ENCODE data around the gene DLG2. TPM values are rescaled to one million over a fixed set of nuclear protein-coding genes. Genes with fewer than 3 reads are reported as not detected.

Gene DLG2
- total RNA-seq, 4 donors from 2014 or later: 6.5 to 14.6 (median 7.2) TPM

GRCh38 chr11:84886344-84886743, 740.8 kb downstream of the DLG2 start:
- no peaks in the 10 kb centered on the region for H3K4me1 ChIP-seq
- 22 to 26% methylated on average over 1 of the region's 1 CpG for WGBS, 2 donors
- no peak overlapping the region for H3K4me3 ChIP-seq
- no peaks in the 10 kb centered on the region for H3K36me3 ChIP-seq
- TF ChIP-seq EP300 (IDR thresholded peaks at IDR 0.05) (no peak), POLR2A (IDR thresholded peaks at IDR 0.05) (no peak)
- TF ChIP-seq, protein P1, sequence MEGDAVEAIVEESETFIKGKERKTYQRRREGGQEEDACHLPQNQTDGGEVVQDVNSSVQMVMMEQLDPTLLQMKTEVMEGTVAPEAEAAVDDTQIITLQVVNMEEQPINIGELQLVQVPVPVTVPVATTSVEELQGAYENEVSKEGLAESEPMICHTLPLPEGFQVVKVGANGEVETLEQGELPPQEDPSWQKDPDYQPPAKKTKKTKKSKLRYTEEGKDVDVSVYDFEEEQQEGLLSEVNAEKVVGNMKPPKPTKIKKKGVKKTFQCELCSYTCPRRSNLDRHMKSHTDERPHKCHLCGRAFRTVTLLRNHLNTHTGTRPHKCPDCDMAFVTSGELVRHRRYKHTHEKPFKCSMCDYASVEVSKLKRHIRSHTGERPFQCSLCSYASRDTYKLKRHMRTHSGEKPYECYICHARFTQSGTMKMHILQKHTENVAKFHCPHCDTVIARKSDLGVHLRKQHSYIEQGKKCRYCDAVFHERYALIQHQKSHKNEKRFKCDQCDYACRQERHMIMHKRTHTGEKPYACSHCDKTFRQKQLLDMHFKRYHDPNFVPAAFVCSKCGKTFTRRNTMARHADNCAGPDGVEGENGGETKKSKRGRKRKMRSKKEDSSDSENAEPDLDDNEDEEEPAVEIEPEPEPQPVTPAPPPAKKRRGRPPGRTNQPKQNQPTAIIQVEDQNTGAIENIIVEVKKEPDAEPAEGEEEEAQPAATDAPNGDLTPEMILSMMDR (IDR thresholded peaks at IDR 0.05): no peak
- H3K27me3 ChIP-seq: no peaks in the 10 kb centered on the region
- no peak for DNase-seq (ENCODE audit: low spot score in 2 of 2)
- no peaks in the 10 kb centered on the region for H3K9me3 ChIP-seq
- no peak overlapping the region for H3K27ac ChIP-seq

DNA sequence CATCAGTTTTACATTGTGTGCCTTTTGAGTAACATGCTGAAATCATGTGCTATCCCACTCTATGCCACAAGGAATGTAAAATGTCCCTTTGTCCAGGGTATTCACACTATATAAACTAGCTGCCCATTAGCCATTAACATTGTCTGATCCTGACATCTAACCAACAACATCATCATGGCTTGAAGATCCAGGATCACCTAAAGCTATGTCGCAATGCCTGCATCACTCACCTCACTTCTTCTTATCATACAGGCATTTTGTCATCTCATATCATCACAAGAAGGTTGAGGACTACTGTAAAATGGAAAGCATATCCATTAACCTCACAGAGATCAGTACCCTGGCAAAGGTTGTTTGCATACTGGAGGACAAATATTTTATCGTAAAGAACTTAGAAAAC, 742.3 kb downstream of the DLG2 start:
- TF ChIP-seq, protein P1 (IDR thresholded peaks at IDR 0.05): no peak
- TF ChIP-seq POLR2A (IDR thresholded peaks at IDR 0.05) (no peak), EP300 (IDR thresholded peaks at IDR 0.05) (no peak)
- 94 to 96% methylated on average over 2 of the region's 2 CpGs for WGBS, 2 donors
- DNase-seq (ENCODE audit: low spot score in 2 of 2): no peak
- no peaks in the 10 kb centered on the region for H3K4me1 ChIP-seq
- H3K27me3 ChIP-seq: no peaks in the 10 kb centered on the region
- H3K4me3 ChIP-seq: no peak overlapping the region
- H3K36me3 ChIP-seq: no peaks in the 10 kb centered on the region
- no peaks in the 10 kb centered on the region for H3K9me3 ChIP-seq
- no peak overlapping the region for H3K27ac ChIP-seq

GRCh38 chr11:84882056-84882455, 745.1 kb downstream of the DLG2 start:
- Histone ChIP-seq H3K4me1 (no peaks in the 10 kb centered on the region), H3K36me3 (no peaks in the 10 kb centered on the region), H3K4me3 (no peak overlapping the region), H3K27ac (no peak overlapping the region), H3K9me3 (peaks cover 0 to 2% (median 0%) of the 10 kb centered on the region in 4 donors), H3K27me3 (no peaks in the 10 kb centered on the region)
- 53 to 55% methylated on average over 2 of the region's 2 CpGs for WGBS, 2 donors
- DNase-seq (ENCODE audit: low spot score in 2 of 2): no peak
- TF ChIP-seq, protein P1 (IDR thresholded peaks at IDR 0.05): no peak
- TF ChIP-seq EP300 (IDR thresholded peaks at IDR 0.05): no peak
- no peak for TF ChIP-seq POLR2A (IDR thresholded peaks at IDR 0.05)

GRCh38 chr11:84871116-84871515, 756.0 kb downstream of the DLG2 start:
- Histone ChIP-seq H3K36me3 (no peaks in the 10 kb centered on the region), H3K4me1 (peaks cover 0 to 1% (median 0%) of the 10 kb centered on the region in 4 donors), H3K4me3 (no peak overlapping the region), H3K27ac (no peak overlapping the region), H3K27me3 (no peaks in the 10 kb centered on the region), H3K9me3 (no peaks in the 10 kb centered on the region)
- WGBS, 2 donors: 98 to 100% methylated on average over 2 of the region's 2 CpGs
- TF ChIP-seq EP300 (IDR thresholded peaks at IDR 0.05): no peak
- DNase-seq (ENCODE audit: low spot score in 2 of 2): no peak

- H3K36me3 ChIP-seq: no peaks in the 10 kb centered on the region
- no peaks in the 10 kb centered on the region for H3K9me3 ChIP-seq
- DNase-seq (ENCODE audit: low spot score in 2 of 2): no peak
- H3K27ac ChIP-seq: no peak overlapping the region
- peaks cover 0 to 6% (median 0%) of the 10 kb centered on the region in 4 donors for H3K4me1 ChIP-seq
- 80 to 86% methylated on average over 1 of the region's 1 CpG for WGBS, 2 donors
- TF ChIP-seq, protein P1 (IDR thresholded peaks at IDR 0.05): no peak
- TF ChIP-seq POLR2A (IDR thresholded peaks at IDR 0.05) (no peak), EP300 (IDR thresholded peaks at IDR 0.05) (no peak)
- H3K4me3 ChIP-seq: no peak overlapping the region
- no peaks in the 10 kb centered on the region for H3K27me3 ChIP-seq
Measured at GRCh38 chr11:84870486-84870885, 756.7 kb downstream of the DLG2 start.

DNA sequence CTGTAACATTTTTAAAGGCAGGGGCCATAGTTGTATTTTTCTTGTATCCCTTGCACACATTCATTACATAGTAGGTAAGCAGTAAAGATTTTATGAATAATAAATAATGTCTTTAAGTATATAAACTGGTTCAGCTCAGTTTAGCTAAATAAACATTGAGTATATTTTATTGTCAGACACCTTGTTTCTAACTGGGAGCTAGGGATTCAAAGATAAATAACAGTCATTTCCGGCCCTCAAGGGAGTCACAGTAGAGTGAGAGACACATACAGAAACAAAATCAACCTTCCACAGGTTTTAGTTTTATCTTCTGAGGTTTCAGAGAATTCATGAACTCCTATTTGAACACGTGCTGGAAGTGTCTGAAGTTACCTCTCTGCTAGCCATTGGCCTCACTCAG, 760.2 kb downstream of the DLG2 start:
- Histone ChIP-seq H3K4me3 (no peak overlapping the region), H3K9me3 (no peaks in the 10 kb centered on the region), H3K27ac (no peak overlapping the region), H3K27me3 (no peaks in the 10 kb centered on the region), H3K4me1 (peaks cover 0 to 6% (median 0%) of the 10 kb centered on the region in 4 donors), H3K36me3 (no peaks in the 10 kb centered on the region)
- 85 to 91% methylated on average over 2 of the region's 2 CpGs for WGBS, 2 donors
- DNase-seq (ENCODE audit: low spot score in 2 of 2): no peak
- TF ChIP-seq EP300 (IDR thresholded peaks at IDR 0.05) (no peak), POLR2A (IDR thresholded peaks at IDR 0.05) (no peak)
- TF ChIP-seq, protein P1 (IDR thresholded peaks at IDR 0.05): no peak

Data from tibial nerve (tissue), 4 donors.